T47D (cell line): ENCODE results near the gene RTBDN.
A peak's percentile ranks its signal among the peaks of the same experiment; 100 is the strongest.

Experiments used
- DNase-seq, 2 experiments: peaks; one replicate each; pipeline versions ENCODE4 v3.0.0 to v3.0.0-alpha.2; 2011 to 2012; ENCODE audit warnings: low read depth in 1 of 2, low spot score in 1 of 2
- JUND ChIP-seq: IDR thresholded peaks from 2 replicates; pipeline ENCODE4 v1.6.1; 2012; ENCODE audit warnings: low read depth
- in situ Hi-C: cut with HindIII; loops from 2 replicates; pipeline ENCODE4 v1.10.0; 2016; ENCODE audit warnings: low sequenced_read_pairs, low pct_unique_long_range_greater_than_20kb

Gene RTBDN

DNA sequence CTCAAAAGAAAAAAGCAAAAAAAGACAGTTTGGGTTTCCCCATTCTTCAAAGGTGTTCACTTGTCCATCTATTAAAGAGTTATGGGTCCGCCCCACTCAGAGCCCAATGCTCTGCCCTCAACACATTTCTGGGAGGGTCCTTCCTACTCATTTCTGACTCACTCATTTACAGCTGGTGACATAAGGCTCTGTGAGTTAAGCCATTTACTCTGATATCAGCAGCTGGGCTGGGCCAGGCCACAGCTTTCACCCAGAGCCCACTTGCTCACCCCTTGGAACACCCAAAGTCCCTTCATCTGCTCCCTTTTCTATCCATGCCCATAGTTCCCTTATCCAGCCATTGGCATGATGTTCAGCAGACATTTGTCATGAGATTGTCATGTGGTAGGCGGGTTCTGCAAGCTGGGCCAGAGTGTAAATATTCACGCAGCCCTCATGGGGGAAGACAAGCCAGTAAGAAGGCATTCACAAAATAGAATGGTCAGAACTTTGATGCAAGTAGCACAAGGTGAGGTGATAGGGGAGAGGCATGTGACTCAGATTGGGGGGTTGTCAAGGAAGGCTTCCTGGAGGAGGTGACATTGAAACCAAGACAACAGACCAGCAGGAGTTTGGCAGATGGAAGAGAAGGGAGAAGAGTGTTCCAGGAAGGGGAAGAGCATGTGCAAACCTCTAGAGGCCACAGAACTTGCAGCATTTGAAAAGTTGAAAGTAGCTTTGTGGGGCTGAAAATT lies 9.8 kb upstream of the RTBDN start:
- DNase-seq = no peak
- TF ChIP-seq JUND = no peak
- in situ Hi-C loops = no loop called here

DNA sequence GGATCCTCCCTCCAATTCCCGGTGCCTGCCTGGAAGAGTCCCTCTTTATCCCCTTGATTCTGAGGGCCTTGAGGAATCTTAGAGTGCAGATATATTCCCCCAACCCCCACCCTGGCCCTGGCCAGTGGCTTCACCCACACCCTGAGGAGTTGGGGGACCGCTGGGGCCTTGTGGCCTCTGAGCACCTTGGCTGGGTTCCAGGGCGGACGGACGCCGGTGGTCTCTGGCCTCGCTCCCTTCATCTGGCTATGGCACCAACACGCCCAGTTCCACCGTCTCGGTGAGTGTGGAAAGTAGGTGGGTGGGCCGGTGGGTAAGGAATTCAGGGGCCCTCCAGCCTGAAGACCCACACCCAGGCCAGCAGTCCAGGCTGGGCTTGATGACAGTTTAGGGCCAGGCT lies 8.9 kb upstream of the RTBDN start:
- TF ChIP-seq JUND = no peak
- in situ Hi-C loops = no loop called here
- DNase-seq = no peak

DNA sequence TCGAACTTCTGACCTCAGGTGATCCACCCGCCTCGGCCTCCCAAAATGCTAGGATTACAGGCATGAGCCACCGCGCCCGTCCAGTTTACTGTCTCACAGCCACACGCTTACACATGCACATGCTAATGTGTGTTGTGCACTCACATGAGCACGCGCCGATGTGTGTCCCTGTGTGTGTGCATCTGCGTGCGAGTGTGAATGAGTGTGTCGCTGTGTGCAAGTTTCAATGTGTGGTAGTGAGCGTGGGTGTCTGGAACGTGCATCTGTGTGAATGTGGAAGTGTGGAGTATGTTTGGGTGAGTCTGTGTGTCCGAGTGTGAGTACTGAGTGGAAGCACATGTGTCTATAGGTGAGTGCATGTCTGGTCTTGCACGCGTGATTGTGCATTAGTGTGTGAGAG lies 8.1 kb upstream of the RTBDN start:
- in situ Hi-C loops = no loop called here
- no peak for TF ChIP-seq JUND
- DNase-seq = no peak

DNA sequence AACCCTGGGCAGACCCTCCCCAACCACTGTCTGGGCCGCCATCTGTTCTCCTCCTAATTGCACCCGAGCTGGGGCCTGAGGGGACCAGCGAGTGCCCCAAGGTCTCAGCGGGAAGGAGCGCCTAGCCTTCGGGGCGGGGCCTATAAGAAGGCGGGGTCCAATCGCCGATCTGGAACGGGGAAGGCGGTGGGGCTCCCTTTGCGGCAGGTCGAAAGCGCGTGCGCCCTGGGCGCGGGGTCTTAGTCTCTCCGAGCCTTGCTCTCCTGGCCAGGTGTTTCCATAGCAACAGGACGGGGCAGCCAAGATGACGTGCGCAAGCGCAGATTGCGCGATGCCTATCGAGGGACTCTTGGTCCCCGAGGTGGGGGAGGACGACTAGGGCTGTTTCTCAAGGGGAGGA lies 6.7 kb upstream of the RTBDN start:
- in situ Hi-C loops = no loop called here
- no peak for TF ChIP-seq JUND
- DNase-seq = peak in 1 of 2 experiments; percentile 23

DNA sequence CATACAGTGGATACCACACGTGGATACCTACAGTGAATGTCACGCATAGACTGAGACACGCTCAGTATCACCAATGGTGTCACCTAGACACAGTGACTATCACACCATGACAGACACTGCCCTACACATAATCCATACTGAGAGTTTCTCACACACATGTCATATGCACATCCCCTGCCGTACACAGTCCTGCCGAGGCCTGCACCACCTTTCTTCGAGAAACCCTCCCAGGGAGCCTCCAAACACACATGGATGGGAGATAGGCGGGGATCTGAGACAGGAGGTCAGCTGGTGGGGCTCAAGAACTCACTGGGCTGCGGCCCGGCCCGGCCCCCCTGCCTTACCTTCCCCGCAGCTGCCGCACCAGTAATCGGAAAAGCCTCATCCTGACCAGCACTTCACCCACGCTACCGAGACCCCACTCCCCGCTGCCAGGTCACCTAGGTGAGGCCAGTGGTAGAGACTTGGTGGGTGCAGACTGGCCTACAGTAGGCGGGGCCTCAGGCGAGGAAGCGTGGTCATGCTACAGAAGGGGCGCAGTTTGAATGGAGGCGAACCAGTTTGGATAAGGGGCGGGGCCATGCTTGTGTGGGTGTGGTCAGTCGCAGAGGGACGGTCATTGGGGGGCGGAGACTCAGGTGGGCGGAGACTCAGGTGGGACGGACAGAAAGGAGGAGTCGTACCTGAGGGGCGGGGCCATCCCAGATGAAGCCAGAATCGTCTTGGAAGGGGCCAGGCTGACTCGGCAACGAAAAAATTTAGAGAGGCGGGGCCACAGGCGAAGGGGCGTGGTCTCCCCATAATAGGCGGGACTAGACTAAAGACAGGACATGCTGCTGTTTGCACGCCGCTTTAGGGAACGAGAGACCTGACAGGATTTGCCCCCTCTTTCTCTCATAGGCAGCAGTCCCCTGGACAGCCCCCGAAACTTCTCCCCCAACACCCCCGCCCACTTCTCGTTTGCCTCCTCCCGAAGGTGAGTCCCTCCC lies 6.0 kb upstream of the RTBDN start:
- in situ Hi-C loops = no loop called here
- DNase-seq = peak; percentile 73 to 97
- TF ChIP-seq JUND = no peak

DNA sequence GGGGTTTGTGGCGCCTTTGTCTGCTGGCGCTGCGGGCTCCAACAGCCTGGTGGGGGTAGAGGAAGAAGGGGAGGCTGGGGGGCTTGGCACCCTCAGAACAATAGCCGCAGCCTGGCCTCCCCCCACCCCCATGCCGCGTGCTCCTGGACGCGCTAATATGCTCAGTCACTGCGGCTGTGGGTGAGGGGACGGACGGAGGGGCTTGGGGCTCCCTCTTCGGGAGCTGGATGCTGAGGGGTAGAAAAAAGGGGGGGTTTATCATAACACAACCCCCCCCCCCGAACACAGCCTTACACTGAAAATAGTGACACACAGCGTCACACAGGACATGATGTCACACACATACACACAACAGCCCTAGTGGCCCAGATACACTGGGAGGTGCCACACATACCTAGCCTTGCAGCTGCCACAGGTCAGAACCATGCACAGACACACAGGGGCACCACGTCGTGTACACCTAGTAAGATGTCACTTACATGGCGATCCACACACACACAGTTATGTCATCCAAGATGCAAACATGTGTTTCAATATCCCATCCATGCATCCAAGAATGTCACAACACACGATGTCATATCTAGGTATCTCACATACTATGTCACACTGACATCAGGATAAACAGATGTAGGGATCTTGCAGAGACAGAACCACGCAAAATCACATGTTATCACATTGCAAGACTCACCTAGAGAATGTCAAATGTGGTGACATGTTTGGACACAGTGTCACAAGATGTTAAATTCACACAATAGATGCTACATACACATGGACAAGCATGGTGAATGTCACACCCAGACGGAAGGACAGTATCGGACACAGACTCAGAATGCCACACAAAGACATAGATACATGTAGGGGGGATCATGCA lies 4.7 kb upstream of the RTBDN start:
- in situ Hi-C loops = no loop called here
- TF ChIP-seq JUND = no peak
- peak in 1 of 2 experiments; percentile 20 for DNase-seq

DNA sequence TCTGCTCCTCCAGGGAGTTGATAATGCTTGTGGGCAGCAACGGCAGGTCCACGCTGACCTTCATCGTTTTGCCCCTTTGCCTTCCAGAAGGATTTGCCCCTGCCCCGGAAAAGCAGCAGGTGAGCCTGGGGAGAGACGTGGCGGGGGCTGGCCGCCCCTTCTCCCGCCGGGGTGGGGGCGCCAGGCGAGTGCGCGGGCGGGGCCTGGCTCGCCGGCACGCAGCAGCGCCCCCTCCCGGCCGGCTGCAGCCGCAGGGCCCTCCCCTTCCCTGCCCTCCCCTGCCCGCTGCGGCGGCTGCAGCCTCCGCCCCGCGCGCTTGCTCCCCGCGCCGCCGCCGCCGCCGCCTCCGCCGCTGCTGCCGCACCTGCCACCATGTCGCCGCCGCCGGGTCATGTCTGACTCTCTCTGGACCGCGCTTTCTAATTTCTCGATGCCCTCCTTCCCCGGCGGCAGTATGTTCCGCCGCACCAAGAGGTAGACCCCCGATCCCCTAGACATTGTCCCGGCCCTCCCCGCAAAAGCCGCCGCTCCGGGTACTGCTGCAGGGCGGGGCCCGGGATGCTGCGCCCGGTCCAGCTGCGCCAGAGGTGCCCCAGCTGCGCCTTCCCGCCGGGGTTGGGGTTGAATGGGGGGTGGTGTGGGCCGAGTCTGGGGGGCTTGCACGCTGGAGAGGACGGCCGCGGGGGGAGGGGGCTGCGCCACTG lies 4.0 kb upstream of the RTBDN start, which contains the start of gene MAST1:
Gene MAST1 (plus strand): TSS at position 334 of the 704 bp plus-strand sequence. CDS start 58 bp downstream, at position 392.
- in situ Hi-C loops = no loop called here
- TF ChIP-seq JUND = no peak
- DNase-seq = peak; percentile 51 to 62

DNA sequence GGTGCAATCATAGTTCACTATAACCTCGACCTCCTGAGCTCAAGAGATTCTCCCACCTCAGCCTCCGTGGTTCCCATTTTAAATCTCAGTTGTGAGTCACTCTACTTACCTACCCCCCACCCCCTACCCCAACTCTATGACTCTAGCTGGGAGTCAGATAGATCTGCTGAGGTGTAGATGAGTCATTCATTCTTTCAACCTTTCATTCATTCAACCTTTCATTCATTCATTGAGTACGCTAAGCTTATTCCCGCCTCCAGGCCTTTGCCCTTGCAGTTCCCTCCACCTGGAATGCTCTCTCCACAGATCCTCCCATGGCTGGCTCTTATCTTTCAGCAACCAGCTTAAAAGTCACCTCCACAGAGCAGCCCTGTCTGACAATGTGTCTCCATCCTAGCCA lies 2.8 kb upstream of the RTBDN start:
- in situ Hi-C loops = no loop called here
- no peak for DNase-seq
- TF ChIP-seq JUND = no peak

DNA sequence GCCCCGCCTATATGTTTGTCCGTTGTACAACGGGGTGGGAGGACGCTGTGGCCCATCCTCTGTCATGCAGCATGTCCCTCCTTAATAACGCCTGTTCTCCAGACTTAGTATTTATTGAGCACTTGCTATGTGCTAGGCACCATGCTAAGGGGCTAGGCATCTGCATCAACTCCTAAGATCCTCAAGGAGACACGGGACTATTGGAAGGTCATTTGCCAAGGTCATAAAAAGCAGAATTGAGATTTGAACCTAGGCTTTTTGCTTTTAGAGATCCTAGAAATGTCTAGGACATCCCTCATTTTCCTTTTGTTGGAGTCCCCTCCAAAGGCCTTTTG lies 2.1 kb upstream of the RTBDN start:
- in situ Hi-C loops = no loop called here
- no peak for DNase-seq
- TF ChIP-seq JUND = no peak

DNA sequence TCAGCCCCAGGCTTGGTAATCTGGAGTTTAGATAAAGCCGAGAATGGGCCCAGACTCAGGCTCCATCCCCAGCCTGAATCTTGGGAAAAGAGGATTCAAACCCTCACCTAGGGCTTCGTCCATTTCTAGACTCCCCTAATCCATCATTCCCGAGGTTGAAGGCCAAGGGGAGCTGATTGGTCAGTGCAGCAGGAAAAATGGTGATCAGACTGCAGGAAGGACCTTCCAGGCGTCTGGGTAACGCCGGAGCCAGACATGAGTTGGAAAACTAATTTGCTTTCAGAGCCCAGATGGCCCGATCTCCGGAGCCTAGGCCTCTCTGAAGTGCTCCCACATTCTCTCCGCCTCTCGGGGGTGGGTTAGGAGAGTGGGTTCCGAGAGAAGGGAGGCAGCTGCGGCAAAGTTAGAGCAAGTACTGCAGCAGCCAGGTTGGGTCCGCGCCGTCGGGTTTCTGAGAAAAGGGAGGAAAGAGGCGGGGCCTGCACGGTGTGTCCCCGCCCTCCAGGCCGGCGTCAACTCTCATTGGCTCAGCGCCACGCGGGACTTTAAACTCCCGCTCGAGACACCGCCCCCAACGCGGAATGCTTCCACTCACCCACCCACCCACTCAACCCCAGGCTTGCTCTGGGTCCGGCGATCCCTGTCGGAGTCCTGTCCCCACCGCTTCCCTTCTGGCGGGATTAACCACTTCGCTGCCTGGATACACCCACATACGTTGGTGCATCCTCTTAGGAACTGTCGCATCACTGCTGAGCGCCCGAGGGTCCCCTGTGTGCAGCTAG lies 788 bp upstream of the RTBDN start:
- no peak for TF ChIP-seq JUND
- DNase-seq = peak; percentile 66 to 82
- in situ Hi-C loops = no loop called here

DNA sequence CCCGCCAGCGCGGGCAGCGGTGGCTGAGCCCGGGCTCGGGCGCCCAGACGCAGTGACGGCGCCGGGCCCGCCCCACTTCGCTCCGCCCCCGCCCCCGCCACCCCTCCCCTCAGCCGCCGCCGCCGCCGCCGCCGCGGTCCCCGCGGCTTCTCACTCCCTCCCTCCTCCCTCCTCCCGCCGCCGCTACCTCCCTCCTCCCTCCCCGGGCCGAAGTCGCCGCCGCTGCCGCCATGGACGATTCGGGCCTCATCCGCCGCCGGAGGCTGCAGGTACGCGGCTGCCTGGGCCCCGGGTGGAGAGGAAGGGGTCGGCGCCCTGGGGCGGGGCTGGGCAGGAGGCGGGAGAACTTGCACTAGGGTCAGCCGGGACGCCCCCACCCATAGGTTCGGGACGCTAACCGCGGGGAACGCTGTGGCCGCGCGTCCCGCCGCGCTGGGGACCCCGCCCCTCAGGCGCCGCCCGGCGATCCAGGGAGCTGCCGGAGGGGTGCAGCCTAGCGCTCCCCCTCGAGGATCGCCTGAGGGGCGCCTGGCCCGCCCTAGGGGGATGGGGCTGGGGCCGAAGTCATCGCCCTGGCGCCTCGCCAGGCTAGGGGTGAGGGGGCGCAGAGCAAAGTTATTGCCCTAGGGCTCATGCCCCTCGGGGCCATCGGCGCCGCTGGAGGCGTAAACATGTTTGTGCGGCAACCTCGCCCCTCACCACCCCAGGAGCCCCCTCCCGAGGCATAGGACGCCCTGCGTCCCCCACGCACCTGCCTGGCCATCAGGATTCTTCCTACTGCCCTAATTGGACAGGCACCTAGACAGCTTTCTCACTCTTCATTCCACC lies 427 bp downstream of the RTBDN start:
- DNase-seq = peak in 1 of 2 experiments; percentile 61
- in situ Hi-C loops = no loop called here
- no peak for TF ChIP-seq JUND
